CD4-positive, alpha-beta T cell treated with Interleukin-10 for 1 hour (primary cell): ENCODE results near the gene PHIP.
"Not testable (repeated sequence)": the region's sequence is repeated elsewhere in the genome, so short reads cannot be mapped to it uniquely, and the experiment has no call there.

Experiments
- DNase-seq: peaks from one replicate; pipeline ENCODE4 v3.0.0-alpha.2; 2020

PHIP gene

DNA sequence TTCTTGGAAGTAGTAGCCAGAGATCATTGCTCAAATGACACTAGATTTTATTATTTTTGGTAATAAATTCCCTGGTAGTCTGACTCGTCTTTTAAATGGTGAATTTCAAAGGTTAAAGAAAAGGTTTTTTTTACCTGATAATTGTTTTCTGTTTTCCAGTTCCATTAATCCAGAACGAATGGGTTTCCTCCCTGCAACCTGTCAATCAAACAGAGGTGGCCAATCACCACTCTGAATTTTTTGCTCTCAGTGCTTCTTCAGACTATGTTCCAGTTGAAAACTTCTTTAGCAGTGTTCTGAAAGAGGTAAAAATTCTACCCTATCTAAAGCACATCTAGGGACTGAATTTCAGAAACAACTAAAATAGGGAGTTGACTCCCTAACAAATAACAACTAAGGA, 73.8 kb downstream of the PHIP start:
- DNase-seq: no peak

DNA sequence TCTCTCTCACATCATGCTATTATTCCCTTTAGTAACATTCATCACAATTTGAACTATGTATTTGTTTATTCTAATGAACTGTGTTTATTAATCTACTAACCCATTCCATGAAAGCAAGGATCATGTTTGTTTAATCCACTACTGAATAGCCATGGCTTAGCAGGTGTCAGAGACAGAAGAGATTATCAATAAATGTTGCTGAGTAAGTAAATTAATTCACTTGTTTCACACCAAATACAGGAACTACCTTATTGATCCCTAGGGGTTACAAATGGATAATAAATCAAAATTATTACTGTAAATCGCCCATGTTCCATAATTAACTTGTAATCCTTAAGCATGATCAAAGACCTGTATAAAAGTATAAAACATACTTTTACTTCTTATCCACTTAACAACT, 76.6 kb downstream of the PHIP start:
- DNase-seq: no peak

DNA sequence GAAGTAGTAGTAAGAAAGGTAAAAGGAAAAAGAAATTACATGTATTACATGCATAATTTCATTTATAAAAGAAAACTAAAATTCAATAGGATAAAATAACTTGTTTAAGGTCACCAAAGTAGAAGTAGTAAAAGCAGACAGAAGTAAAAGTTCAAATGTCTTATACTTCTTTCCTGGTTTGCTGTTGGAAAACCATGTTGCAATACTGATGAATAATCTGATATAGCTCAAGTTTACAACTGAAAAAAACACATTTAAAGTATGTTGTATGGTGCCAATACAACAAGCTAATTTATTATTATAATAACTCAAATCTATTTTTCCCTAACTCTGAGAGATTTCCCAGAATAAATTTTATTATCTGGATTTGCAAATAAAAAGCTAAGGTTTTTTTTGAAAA, 78.3 kb downstream of the PHIP start:
- DNase-seq: no peak

DNA sequence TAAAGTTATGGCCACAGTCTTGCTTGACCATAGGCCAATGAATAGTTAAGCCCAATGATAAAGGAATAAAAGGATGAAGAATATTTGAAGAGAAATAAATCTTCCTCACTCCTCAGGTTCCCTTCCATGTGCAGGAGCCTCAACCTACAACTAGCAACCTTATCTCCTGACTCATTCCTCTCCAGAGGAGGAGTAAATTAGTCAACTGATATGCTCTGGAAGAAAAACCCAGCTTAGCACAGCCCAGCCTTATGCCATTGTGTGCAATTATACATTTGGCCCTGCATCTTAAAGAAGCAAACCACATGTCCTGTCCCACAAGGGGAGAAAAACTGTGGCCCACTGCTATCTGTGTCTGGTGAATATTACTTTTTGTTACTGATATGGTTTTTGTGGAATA, 82.1 kb downstream of the PHIP start:
- no peak for DNase-seq

DNA sequence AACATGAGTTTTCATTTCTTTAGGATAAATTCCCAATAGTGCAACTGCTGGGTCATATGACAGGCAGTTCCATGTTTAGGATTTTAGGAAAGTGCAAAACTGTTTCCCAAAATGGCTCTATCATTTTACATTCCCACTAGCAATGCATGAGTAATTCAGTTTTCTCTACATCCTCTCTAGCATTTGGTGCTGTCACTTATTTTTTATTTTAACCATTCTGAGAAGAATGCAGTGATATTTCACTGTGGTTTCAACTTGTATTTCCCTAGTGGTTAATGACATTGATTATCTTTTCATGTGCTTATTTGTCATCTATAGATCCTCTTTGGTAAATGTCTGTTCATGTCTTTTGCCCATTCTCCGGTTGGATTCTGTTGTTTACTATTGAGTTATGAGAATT, 82.7 kb downstream of the PHIP start:
- DNase-seq: no peak

DNA sequence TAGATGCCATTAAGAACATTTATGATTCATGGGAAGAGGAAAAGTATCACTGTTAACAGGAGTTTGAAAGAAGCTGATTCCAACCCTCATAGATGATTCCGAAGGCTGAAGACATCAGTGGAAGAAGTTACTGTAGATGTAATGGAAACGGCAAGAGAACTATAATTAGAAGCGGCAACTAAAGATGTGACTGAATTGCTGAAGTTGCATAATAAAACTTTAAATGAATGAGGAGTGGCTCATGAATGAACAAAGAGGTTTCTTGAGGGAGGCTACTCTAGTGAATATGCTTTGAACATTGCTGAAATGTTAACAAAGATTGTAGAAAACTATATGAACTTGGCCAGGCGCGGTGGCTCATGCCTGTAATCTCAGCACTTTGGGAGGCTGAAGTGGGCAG, 84.1 kb downstream of the PHIP start:
- no peak for DNase-seq

DNA sequence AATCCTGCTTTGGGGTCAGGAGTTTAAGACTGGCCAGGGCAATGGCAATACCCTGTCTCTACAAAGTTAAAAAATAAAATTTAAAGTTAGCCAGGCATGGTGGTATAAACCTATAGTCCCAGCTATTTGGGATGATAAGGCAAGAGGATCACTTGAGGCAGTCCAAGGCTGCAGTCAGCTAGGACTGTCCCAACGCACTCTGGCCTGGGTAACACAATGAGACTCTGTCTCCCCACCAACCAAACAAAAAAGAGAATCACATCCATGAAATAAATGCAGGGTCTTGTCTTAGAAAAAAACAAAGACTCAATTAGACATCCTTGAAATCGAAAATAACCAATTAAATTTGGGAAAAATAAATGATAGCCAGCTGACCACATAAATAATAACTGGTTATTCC, 88.9 kb downstream of the PHIP start:
- no peak for DNase-seq

DNA sequence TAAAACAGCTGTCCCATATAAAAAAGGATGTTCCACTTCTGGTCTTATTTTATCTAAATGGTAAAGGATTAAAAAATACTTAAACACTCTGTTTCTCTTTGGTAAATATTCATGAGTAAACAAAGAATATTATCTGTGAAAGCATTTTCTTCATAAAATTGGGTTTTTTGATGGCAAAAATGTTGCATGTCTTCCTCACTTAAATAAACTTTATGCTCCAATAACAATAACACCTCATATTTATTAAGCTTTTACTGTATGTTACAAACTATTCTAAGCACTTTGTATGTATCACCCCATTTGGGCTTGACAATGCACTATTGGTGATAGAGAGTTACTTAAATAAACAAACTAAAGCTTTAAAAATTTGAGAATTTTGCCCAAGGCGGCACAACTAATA, 91.9 kb downstream of the PHIP start:
- DNase-seq: no peak

DNA sequence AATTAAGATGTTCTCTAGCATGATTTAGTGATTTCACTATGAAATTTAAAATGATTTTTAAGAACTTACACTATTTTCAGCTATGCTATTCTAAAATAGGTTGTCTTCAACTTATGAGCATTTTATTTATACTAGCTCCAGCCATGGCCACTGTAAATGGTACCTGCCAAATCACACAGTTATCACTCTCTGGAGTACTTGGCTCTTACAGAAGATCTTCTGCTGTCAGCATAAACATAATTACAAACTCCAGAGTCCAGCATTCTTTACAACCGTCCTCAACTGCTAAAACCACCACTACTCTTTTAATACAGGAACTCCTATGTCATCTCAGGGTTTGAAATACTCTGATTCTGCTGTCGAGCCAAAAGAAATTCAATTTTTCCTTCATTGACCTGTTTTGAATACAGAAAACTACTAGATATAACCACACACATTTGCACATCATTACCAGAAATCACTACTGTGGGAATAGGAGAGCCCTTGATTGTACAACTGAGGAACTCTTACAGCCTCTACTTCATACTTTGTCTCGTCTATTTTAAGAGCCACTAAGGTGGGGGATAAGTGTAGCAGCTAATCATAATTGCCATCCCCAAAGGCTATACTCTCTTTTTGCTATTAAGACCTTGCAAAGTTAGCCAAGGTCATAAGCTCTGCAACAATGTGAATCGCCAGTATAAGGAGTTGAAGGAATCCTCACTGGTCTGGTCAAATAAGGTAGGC, 93.7 kb downstream of the PHIP start:
- DNase-seq: no peak

DNA sequence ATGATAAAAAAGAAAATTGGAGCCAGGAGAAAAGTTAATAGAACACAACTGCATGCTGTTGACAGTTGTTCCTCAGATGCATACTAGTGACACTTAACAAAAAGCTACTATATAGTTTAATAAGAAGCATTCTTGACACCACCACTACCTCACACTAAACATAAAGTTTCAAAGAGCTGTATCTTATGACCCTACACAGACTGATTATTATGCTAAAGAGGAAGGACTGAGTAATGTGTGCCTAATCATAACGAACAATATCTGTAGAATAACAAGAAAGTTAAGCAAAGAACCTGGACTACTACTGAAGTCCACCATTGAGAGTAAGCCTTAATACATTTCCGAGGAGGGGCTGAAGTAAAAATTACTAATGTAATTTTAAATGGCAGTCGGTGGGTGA, 110.9 kb downstream of the PHIP start:
- no peak for DNase-seq

DNA sequence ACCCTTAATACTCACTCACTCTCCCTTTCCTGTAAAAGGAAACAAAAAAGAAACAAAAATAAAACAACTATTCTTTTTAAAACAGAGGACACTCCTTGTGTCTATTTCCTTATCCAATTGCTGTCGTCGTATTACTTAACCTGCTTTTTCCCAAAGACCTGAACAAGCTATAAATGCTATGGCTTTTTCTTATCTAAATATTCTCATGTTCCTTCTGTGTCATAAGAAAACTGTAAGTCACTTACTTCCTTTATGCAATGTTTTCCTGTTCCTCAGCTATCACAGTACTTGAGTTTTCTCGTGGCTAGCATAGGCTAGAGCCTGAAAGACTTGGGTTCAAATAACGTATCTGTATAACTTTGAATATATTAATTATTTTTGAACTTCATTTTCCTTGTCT, 111.5 kb downstream of the PHIP start:
- DNase-seq: no peak

DNA sequence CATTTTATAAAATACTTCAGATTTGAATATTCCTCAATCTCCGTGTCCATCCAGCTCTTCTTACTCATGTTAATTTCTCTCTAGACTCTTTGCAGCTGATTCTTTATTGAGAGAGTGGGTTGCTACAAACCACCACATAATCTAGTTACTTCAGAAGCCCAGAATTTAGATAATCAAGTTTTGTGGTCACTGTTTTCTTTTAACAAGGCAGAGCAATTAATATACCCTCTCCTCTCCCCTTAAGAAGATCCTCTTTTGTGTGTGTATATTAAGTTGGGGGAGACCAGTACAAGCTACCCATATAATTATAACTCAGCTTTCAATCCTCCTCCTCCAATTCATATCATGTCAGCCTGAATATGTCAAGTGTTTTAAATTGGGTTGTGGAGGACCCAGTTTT, 115.6 kb downstream of the PHIP start:
- no peak for DNase-seq

DNA sequence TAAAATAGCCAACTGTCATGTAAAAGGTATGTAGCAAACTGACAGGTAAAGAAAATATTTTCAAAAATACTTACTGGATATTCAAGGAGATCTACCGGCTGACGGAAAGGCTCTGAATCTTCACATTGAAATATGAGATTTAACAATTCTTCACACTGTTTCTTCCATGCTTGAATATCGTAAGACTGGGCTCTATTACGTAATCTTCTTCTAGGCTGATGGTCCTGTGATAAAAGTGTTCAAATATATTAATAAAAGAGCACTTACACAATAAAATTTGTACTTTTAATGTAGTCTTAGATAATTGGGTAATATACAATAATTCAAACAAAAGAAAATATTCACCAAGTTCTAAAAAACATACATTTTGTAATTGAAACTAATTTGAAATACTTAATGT, 123.3 kb downstream of the PHIP start:
- no peak for DNase-seq

DNA sequence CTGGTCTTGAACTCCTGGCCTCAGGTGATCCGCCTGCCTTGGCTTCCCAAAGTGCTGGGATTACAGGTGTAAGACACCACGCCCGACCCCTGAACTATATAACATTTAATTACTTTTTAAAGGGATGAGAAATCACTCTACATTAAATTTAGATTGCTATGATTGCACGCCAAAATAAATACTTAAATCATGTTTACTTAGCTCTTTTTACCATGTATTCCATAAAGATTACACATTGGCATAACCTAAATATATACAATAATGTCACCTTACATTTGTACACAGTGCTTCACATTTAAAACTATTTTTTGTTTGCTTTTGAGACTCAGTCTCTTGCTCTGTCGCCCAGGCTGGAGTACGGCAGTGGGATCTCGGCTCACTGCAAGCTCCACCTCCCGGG, 124.3 kb downstream of the PHIP start:
- DNase-seq: no peak

DNA sequence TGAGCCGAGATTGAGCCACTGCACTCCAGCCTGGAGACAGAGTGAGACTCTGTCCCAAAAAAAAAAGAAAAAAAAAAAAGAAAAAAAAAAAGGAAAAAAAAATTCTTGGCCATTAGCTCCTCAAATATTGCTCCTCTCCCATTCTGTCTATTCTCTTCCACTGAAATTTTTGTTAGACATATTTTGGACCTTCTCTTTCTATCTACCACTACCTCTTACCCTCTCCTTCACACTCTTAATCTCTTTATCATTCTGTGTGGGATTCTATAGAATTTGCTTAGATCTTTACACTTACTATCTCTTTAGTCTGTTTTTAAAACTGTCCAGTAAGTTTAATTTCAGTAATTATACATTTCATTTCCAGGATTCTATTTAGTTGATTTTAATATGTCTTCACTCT, 125.7 kb downstream of the PHIP start:
- DNase-seq: no peak

DNA sequence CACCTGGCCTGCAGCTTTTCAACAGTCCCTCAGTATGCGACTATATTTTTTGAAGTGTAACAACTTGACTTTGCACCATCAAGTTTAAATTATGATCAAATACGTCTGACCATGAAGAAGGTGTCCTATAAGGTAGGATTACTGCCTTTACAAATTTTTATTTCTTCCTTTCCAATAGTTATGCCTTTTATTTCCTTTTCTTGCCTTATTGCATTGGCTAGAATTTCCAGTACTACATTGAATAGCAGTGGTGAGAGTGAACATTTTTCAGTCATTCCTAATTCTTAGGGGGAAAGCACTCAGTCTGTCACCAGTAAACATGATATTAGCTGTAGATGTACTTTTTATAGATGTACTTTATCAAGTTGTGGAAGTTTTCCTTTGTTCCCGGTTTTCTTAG, 129.3 kb downstream of the PHIP start:
- DNase-seq: no peak

DNA sequence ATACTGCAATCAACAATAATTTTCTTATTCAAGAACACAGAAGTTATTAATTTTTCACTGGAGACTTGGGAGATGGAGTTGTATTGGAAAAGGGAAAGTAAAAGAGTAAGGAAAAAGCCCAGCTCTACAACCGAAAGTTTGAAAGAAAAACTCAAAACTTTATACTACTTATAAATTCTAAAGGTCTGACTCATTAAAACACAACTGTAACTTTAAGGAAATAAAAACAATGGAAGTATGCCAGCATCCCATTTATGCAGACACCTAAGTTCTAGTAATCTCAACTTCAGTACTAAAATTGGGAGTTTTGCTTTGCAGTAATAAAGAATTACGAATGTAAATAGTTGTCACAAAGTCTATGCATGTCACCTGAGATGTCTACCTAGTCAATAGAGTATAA, 130.1 kb downstream of the PHIP start:
- no peak for DNase-seq

DNA sequence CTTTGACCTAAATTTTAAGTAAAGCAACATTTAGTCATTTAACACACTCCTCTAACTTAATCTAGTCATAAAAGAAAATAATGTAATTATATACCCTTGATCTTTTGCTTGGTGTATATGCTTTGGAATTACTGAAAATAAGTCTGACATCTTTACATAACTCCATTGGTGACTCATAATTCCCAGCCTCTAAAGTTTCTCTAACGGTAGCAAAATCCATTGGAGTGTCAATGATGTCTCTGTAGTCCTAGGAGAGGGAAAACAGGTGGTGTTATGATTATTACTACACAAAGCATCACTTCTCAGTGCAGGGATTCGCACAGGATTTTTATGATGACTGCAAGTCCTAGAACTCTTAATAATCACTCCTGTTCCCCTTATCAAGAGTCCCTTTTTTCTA, 130.5 kb downstream of the PHIP start:
- no peak for DNase-seq

DNA sequence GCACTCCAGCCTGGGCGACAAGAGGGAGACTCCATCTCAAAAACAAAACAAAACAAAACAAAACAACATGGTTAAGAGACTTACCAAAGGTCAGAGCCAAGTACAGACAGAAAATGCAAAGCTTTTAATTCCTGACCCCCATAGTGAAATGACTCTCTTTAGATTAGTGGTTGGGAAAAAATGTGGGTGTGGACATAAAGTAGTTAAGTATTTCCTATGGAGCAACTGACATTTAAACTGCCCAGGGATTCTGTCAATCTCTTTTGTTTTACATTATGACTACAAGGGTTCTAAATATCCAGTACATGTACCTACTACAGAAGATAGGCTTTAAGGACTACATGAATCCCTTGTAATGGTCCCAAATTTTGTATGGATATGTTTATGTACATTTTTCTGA, 135.6 kb downstream of the PHIP start:
- no peak for DNase-seq

DNA sequence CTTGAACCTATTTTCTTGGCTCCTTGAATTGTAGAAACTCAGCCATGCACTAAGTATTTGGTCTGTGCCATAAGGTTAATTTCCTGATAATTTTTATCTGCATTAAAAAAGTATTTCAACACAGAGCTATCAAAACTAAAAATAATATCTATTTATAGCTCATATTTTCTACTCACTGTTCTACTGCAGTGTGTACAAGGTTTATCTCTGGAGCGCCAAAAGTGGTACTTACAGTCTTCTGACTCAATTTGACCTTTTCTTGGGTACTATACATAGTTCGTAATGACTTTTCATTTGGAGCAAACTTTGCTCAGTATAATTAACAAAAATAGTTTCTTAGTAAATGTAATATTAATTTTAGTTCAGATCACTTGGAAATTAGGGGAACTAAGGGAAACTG, 141.5 kb downstream of the PHIP start:
- DNase-seq: no peak

DNA sequence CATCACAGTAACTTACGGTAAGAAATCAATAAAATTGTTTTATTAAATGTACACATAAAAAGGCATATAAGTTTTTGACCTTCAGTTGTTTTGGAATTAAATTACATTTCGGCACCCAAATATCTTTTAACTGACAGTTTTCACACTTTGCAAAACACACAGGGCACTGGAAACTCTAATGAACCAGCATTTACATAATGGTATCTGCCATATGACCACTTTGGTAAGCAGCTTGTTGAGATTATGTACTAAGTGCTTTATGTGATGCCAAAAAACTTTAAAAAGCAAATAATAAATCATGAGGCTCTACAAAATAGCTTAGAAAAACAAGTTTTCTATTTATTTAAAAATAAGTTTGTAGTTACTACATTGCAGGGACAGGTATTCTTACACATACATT, 142.5 kb downstream of the PHIP start:
- no peak for DNase-seq

DNA sequence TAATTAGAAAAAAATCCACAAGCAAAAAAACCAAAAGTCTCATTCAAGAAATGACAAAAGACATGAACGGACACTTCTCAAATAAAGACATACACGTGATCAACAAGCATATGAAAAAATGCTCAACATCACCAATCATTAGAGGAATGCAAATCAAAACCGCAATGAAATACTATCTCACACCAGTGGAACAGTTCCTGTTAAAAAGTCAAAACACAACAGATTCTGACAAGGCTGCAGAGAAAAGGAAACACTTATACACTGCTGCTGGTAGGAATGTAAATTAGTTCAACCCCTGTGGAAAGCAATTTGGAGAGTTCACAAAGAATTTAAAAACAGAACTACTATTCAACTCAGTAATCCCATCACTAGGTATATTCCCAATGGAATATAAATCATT, 152.7 kb downstream of the PHIP start:
- no peak for DNase-seq

DNA sequence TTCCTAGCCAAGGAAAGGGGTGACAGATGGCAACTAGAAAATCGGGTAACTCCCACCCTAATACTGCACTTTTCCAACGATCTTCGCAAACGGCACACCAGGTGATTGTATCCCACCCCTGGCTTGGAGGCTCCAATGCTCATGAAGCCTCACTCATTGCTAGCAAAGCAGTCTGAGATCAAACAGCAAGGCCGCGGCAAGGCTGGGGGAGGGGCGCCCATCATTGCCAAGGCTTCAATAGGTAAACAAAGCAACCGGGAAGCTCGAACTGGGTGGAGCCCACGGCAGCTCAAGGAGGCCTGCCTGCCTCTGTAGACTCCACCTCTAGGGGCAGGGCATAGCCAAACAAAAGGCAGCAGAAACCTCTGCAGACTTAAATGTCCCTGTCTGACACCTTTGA, 156.9 kb downstream of the PHIP start:
- DNase-seq: not testable (repeated sequence)

DNA sequence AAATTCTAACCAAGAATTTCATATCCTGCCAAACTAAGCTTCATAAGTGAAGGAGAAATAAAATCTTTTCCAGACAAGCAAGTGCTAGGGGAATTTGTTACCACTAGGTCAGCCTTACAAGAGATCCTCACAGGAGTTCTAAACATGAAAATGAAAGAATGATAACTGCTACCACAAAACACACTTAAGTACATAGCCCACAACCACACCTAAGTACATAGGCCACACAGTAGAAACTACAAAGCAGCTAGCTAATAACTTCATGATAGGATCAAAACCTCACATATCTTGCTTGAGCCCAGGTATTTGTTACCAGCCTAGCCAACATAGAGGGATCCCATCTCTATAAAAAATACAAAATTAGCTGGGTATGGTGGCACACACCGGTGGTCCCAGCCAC, 160.3 kb downstream of the PHIP start:
- no peak for DNase-seq

DNA sequence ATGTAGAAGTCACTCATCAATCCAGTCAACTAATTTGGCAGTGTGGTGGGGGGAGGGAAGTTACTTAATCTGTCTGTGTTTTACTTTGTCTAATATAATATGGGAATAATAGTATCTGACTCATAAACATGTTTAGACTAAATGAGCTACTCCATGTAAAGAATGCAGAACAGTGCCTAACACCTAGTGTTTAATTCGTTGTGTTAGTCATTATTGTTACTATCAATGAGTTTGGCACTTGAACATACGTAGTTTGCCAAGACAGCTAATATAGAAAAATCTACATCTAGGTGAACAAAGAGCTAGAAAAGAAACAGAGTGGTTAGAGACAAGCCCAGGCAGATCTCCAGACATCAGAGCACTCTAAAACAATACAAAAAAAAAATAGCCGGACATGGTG, 161.6 kb downstream of the PHIP start:
- DNase-seq: no peak
